PC-9 (cell line): Measurements from ENCODE around the gene PLEKHA1.

Experiments used
- EZH2 ChIP-seq: fragments of 200-600 bp; sonication (generic); IDR thresholded peaks from 2 replicates; pipeline ENCODE4 v1.8.0; 2017; ENCODE audit warnings: antibody characterized with exemption, low read depth
- TF ChIP-seq, protein P1 (sequence below): fragments of 200-600 bp; sonication (generic); conservative IDR thresholded peaks from 2 replicates; pipeline ENCODE4 v1.6.1; 2017; ENCODE audit warnings: mixed run types, antibody characterized with exemption, mild to moderate bottlenecking, moderate library complexity

DNA sequence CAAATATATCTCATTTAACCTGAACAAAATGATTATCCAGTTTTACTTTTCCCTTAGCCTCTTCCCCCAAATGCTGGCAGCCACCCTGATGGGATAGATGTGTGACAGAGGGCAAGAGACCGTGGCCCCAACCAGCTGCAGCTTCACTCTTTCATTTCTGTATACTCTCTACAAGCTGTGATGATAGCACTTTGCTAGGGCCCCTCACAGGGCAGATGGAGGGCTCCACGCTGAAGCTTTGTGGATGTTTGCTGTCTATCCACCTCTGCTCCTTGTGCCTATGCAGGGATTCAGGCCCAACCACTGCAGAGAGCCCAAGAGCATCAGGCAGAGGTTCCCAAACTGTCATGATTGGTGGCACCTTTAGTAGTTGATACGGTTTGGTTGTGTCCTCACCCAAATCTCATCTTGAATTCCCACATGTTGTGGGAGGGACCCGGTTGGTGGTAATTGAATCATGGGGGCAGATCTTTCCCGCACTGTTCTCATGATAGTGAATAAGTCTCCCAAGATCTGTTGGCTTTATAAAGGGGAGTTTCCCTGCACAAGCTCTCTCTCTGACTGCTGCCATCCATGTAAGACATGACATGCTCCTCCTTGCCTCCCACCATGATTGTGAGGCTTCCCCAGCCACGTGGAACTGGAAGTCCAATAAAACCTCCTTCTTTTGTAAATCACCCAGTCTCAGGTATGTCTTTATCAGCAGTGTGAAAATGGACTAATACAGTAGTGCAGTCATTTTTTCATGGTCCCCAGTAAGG, 107.0 kb downstream of the PLEKHA1 start:
- TF ChIP-seq, protein P1, sequence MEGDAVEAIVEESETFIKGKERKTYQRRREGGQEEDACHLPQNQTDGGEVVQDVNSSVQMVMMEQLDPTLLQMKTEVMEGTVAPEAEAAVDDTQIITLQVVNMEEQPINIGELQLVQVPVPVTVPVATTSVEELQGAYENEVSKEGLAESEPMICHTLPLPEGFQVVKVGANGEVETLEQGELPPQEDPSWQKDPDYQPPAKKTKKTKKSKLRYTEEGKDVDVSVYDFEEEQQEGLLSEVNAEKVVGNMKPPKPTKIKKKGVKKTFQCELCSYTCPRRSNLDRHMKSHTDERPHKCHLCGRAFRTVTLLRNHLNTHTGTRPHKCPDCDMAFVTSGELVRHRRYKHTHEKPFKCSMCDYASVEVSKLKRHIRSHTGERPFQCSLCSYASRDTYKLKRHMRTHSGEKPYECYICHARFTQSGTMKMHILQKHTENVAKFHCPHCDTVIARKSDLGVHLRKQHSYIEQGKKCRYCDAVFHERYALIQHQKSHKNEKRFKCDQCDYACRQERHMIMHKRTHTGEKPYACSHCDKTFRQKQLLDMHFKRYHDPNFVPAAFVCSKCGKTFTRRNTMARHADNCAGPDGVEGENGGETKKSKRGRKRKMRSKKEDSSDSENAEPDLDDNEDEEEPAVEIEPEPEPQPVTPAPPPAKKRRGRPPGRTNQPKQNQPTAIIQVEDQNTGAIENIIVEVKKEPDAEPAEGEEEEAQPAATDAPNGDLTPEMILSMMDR: no peak
- no peak for TF ChIP-seq EZH2
